DND-41 (cell line): Measurements from ENCODE around the gene DLGAP1.

ENCODE experiments used
- CTCF ChIP-seq: IDR thresholded peaks from 2 replicates; pipeline ENCODE4 v1.5.1; 2012; ENCODE audit warnings: borderline replicate concordance, low read length, moderate library complexity, mild to moderate bottlenecking; ENCODE audit not compliant: poor library complexity, severe bottlenecking; ENCODE audit errors: extremely low read depth
- EZH2 ChIP-seq: IDR thresholded peaks from 3 replicates; pipeline ENCODE4 v1.6.1; 2012; ENCODE audit warnings: borderline replicate concordance, low read depth, mild to moderate bottlenecking, moderate library complexity, low read length, inconsistent platforms; ENCODE audit not compliant: severe bottlenecking

GRCh38 chr18:3544537-3544936 is 910.6 kb downstream of the DLGAP1 start:
- TF ChIP-seq CTCF (no peak), EZH2 (no peak)
